Small intestine (tissue), 7 donors: ENCODE results near the gene ATG14. TPM values are rescaled to one million over a fixed set of nuclear protein-coding genes. Genes with fewer than 3 reads are reported as not detected.

ENCODE experiments used
- DNase-seq, 2 donors: peaks; one replicate each; pipeline versions ENCODE4 v3.0.0 to v3.0.0-alpha.2; 2013
- FAIRE-seq: peaks from 2 replicates; lab custom pipeline; 2012; peaks lifted over from hg19 to GRCh38; lab: Jason Lieb, UNC
- H3K27ac ChIP-seq, 3 donors: one replicate each; pipeline ENCODE4 v1.5.1; 2013; ENCODE audit warnings: low read length in 2 of 3, mild to moderate bottlenecking in 2 of 3, control low read depth in 1 of 3, inconsistent platforms in 1 of 3, low read depth in 1 of 3, moderate library complexity in 1 of 3
- H3K27me3 ChIP-seq, 3 donors: one replicate each; pipeline ENCODE4 v1.6.1; 2013; ENCODE audit warnings: low read length in 3 of 3, inconsistent platforms in 1 of 3; ENCODE audit not compliant: control insufficient read depth in 3 of 3, insufficient read depth in 3 of 3
- H3K36me3 ChIP-seq, 3 donors: one replicate each; pipeline ENCODE4 v1.6.1; 2013; ENCODE audit warnings: low read length in 3 of 3, inconsistent platforms in 1 of 3, low read depth in 1 of 3, mild to moderate bottlenecking in 1 of 3, moderate library complexity in 1 of 3; ENCODE audit not compliant: control insufficient read depth in 3 of 3, insufficient read depth in 2 of 3
- H3K4me1 ChIP-seq, 3 donors: one replicate each; pipeline ENCODE4 v1.6.1; 2013; ENCODE audit warnings: low read length in 2 of 3, inconsistent platforms in 1 of 3, low read depth in 1 of 3, mild to moderate bottlenecking in 1 of 3, moderate library complexity in 1 of 3; ENCODE audit not compliant: control insufficient read depth in 3 of 3, insufficient read depth in 2 of 3
- H3K4me3 ChIP-seq, 3 donors: one replicate each; pipeline ENCODE4 v1.5.1; 2013; ENCODE audit warnings: low read length in 3 of 3, control low read depth in 1 of 3, inconsistent platforms in 1 of 3, low read depth in 1 of 3, mild to moderate bottlenecking in 1 of 3, moderate library complexity in 1 of 3
- H3K9me3 ChIP-seq, 2 donors: one replicate each; pipeline ENCODE4 v1.6.1; 2013; ENCODE audit warnings: low read depth in 1 of 2, low read length in 1 of 2; ENCODE audit not compliant: control insufficient read depth in 2 of 2, insufficient read depth in 1 of 2
- WGBS, 3 donors: extraction: QIAGEN DNeasy Blood & Tissue Kit; methylation state at CpG; one replicate each; pipeline ENCODE4 v1.1.7; 2013; 5-methylcytosine and 5-hydroxymethylcytosine counted together
- polyA plus RNA-seq, 4 donors: library from polyadenylated mRNA; stranded (reverse) in 3 of 4; unstranded in 1 of 4; fragments of 200-250 nt in 3 of 4; fragments of 120-200 nt in 1 of 4; gene quantifications; one replicate each; pipeline versions ENCODE4 v1.2.1 to v1.2.3, GENCODE V29; 2013
- donor health status: healthy with polysubstance abuse.
- donor health status: control.
- donor health status: control.
- donor health status: Bipolar disorder and iron deficiency.
- donor health status: healthy.

ATG14 gene
- polyA plus RNA-seq, 4 donors: 3.5 to 19.8 (median 5.9) TPM

DNA sequence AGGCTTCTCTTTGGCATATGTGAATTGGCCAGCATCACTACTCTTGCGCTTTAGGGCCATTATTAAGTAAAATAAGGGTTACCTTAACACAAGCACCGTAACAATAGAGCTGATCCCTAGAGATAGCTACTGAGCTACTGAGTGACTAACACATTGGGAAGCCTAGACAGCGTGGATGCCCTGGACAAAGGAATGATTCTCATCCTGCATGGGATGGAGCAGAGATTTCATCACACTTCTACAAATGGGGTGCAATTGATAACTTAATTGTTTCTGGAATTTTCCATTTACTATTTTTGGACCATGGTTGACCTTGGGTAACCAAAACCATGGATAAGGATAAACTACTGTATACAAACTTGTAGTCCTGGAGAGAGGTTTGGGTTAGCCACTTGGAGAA is 83.3 kb downstream of the ATG14 start:
- H3K9me3 ChIP-seq: peaks cover 0 to 3% of the 10 kb centered on the region in 2 donors
- FAIRE-seq (no peak), DNase-seq (no peak)
- no peak overlapping the region for H3K4me3 ChIP-seq
- no peaks in the 10 kb centered on the region for H3K27me3 ChIP-seq
- H3K27ac ChIP-seq: no peak overlapping the region
- H3K4me1 ChIP-seq: peaks cover 0 to 11% (median 9%) of the 10 kb centered on the region in 3 donors
- H3K36me3 ChIP-seq: peaks cover 0 to 4% (median 0%) of the 10 kb centered on the region in 3 donors
- WGBS, 3 donors: 87 to 93% (median 93%) methylated on average over 3 of the region's 3 CpGs

GRCh38 chr14:55327179-55327578 is 84.5 kb downstream of the ATG14 start:
- Histone ChIP-seq H3K4me3 (no peak overlapping the region), H3K27ac (no peak overlapping the region), H3K9me3 (peaks cover 0 to 3% of the 10 kb centered on the region in 2 donors), H3K36me3 (peaks cover 0 to 4% (median 0%) of the 10 kb centered on the region in 3 donors), H3K27me3 (no peaks in the 10 kb centered on the region), H3K4me1 (peaks cover 0 to 2% (median 2%) of the 10 kb centered on the region in 3 donors)
- FAIRE-seq (no peak), DNase-seq (no peak)
- WGBS, 3 donors: 59 to 80% (median 72%) methylated on average over 1 of the region's 1 CpG

GRCh38 chr14:55324812-55325211 is 86.8 kb downstream of the ATG14 start:
- H3K4me1 ChIP-seq: no peaks in the 10 kb centered on the region
- H3K27ac ChIP-seq: no peak overlapping the region
- WGBS, 3 donors: 97 to 100% (median 97%) methylated on average over 2 of the region's 2 CpGs
- no peaks in the 10 kb centered on the region for H3K27me3 ChIP-seq
- FAIRE-seq: no peak
- DNase-seq: no peak
- H3K36me3 ChIP-seq: peaks cover 0 to 15% (median 0%) of the 10 kb centered on the region in 3 donors
- H3K4me3 ChIP-seq: no peak overlapping the region
- H3K9me3 ChIP-seq: peaks cover 0 to 3% of the 10 kb centered on the region in 2 donors

- Histone ChIP-seq H3K9me3 (peaks cover 0 to 3% of the 10 kb centered on the region in 2 donors), H3K27ac (no peak overlapping the region), H3K4me3 (no peak overlapping the region), H3K36me3 (peaks cover 0 to 16% (median 0%) of the 10 kb centered on the region in 3 donors), H3K27me3 (no peaks in the 10 kb centered on the region), H3K4me1 (peaks cover 0 to 1% (median 0%) of the 10 kb centered on the region in 3 donors)
- DNase-seq (no peak), FAIRE-seq (no peak)
Measured at GRCh38 chr14:55323910-55324309, 87.7 kb downstream of the ATG14 start.

DNA sequence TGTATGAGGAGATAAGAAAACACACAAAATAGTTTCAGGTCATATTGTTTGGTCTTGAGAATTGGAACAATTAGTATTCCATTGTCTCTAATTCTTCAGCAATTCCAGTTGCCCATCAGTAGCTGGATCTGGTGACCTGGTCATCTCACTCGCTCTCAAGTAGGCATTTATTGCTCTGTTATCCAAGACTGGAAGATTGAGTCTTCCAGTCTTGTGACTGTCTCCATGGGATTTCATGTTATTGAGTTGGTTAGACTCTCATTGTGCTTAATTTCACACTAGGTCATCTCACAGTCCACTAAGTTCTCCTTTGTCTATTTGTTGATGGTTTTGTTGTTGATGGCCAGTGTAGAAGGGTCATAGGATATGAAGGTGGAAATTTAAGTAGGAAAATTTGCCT is 92.9 kb downstream of the ATG14 start:
- FAIRE-seq (no peak), DNase-seq (peak in 1 of 2 donors; percentile 56)
- 83 to 95% (median 83%) methylated on average over 1 of the region's 1 CpG for WGBS, 3 donors
- Histone ChIP-seq H3K4me1 (peaks cover 4 to 24% (median 4%) of the 10 kb centered on the region in 3 donors), H3K27ac (peak overlapping the region in 1 of 3 donors; percentile 77), H3K36me3 (peaks cover 0 to 15% (median 0%) of the 10 kb centered on the region in 3 donors), H3K4me3 (no peak overlapping the region), H3K9me3 (peaks cover 0 to 2% of the 10 kb centered on the region in 2 donors), H3K27me3 (no peaks in the 10 kb centered on the region)

GRCh38 chr14:55317542-55318306 is 93.9 kb downstream of the ATG14 start:
- DNase-seq (peak; percentile 24 to 64), FAIRE-seq (no peak)
- H3K9me3 ChIP-seq: peaks cover 0 to 11% of the 10 kb centered on the region in 2 donors
- H3K27me3 ChIP-seq: no peaks in the 10 kb centered on the region
- WGBS, 3 donors: 21 to 58% (median 37%) methylated on average over 3 of the region's 3 CpGs
- H3K4me1 ChIP-seq: peaks cover 4 to 24% (median 4%) of the 10 kb centered on the region in 3 donors
- H3K27ac ChIP-seq: peak overlapping the region; percentile 41 to 95 (median 57)
- H3K4me3 ChIP-seq: no peak overlapping the region
- peaks cover 0 to 16% (median 0%) of the 10 kb centered on the region in 3 donors for H3K36me3 ChIP-seq

- Histone ChIP-seq H3K4me3 (no peak overlapping the region), H3K27me3 (no peaks in the 10 kb centered on the region), H3K9me3 (peaks cover 0 to 23% of the 10 kb centered on the region in 2 donors), H3K4me1 (peaks cover 4 to 24% (median 4%) of the 10 kb centered on the region in 3 donors), H3K27ac (peak overlapping the region; percentile 64 to 95 (median 72)), H3K36me3 (peaks cover 0 to 23% (median 2%) of the 10 kb centered on the region in 3 donors)
- no peak for FAIRE-seq
- 29 to 63% (median 44%) methylated on average over 4 of the region's 4 CpGs for WGBS, 3 donors
- DNase-seq: peak; percentile 92 to 93
Measured at GRCh38 chr14:55316564-55316963, 95.1 kb downstream of the ATG14 start.
